Mesenchymal stem cell (in vitro differentiated cells and primary cell): ENCODE measurements around the gene ENTPD2.

Experiments used
- DNase-seq: peaks from one replicate; pipeline ENCODE4 v3.0.0-alpha.2; 2013
- H2AFZ ChIP-seq: one replicate; pipeline ENCODE4 v1.6.1; 2013; ENCODE audit warnings: low read depth, mild to moderate bottlenecking, control low read depth, inconsistent platforms, low read length, moderate library complexity
- H2AK5ac ChIP-seq: 2 replicates; pipeline ENCODE4 v1.6.1; 2013; ENCODE audit warnings: low read length, moderate library complexity, mild to moderate bottlenecking, inconsistent platforms; ENCODE audit not compliant: severe bottlenecking
- H2BK120ac ChIP-seq: one replicate; pipeline ENCODE4 v1.6.1; 2013; ENCODE audit warnings: low read depth, mild to moderate bottlenecking, inconsistent platforms, low read length, moderate library complexity
- H2BK12ac ChIP-seq, 2 experiments: one replicate each; pipeline ENCODE4 v1.6.1; 2013; ENCODE audit warnings: inconsistent platforms in 2 of 2, low read length in 2 of 2, mild to moderate bottlenecking in 2 of 2, moderate library complexity in 2 of 2, control low read depth in 1 of 2
- H2BK15ac ChIP-seq: one replicate; pipeline ENCODE4 v1.6.1; 2013; ENCODE audit warnings: mild to moderate bottlenecking, low read depth, inconsistent platforms; ENCODE audit not compliant: poor library complexity, severe bottlenecking
- H2BK5ac ChIP-seq: 2 replicates; pipeline ENCODE4 v1.6.1; 2013; ENCODE audit warnings: low read depth, mild to moderate bottlenecking, low read length, control low read depth, inconsistent platforms; ENCODE audit not compliant: poor library complexity, severe bottlenecking
- H3K14ac ChIP-seq, 2 experiments: one replicate each; pipeline ENCODE4 v1.6.1; 2013; ENCODE audit warnings: inconsistent platforms in 2 of 2, low read length in 2 of 2, control low read depth in 1 of 2, mild to moderate bottlenecking in 1 of 2, moderate library complexity in 1 of 2
- H3K18ac ChIP-seq, 2 experiments: one replicate each; pipeline ENCODE4 v1.6.1; 2013; ENCODE audit warnings: inconsistent platforms in 2 of 2, low read length in 2 of 2, control low read depth in 1 of 2, low read depth in 1 of 2, mild to moderate bottlenecking in 1 of 2
- H3K23ac ChIP-seq, 2 experiments: one replicate each; pipeline ENCODE4 v1.6.1; 2013; ENCODE audit warnings: inconsistent platforms in 2 of 2, low read length in 2 of 2, mild to moderate bottlenecking in 2 of 2, moderate library complexity in 2 of 2, control low read depth in 1 of 2
- H3K27ac ChIP-seq: 2 replicates; pipeline ENCODE4 v1.5.1; 2013; ENCODE audit warnings: mild to moderate bottlenecking, moderate library complexity, low read length, control low read depth, inconsistent platforms; ENCODE audit not compliant: poor library complexity, severe bottlenecking
- H3K27me3 ChIP-seq, 2 experiments: 2 replicates each; pipeline versions ENCODE4 v1.6.1 to v1.7.0; 2013; ENCODE audit warnings: low read length in 2 of 2, mild to moderate bottlenecking in 2 of 2, moderate library complexity in 2 of 2, control low read depth in 1 of 2, inconsistent platforms in 1 of 2; ENCODE audit not compliant: control insufficient read depth in 1 of 2, insufficient read depth in 1 of 2
- H3K36me3 ChIP-seq, 2 experiments: 2 replicates each; pipeline versions ENCODE4 v1.6.1 to v1.7.0; 2013; ENCODE audit warnings: low read length in 2 of 2, control low read depth in 1 of 2, inconsistent platforms in 1 of 2, low read depth in 1 of 2, mild to moderate bottlenecking in 1 of 2; ENCODE audit not compliant: insufficient read depth in 2 of 2, control insufficient read depth in 1 of 2
- H3K4ac ChIP-seq, 2 experiments: one replicate each; pipeline ENCODE4 v1.6.1; 2013; ENCODE audit warnings: inconsistent platforms in 2 of 2, low read length in 2 of 2, mild to moderate bottlenecking in 2 of 2, moderate library complexity in 2 of 2, control low read depth in 1 of 2, low read depth in 1 of 2
- H3K4me1 ChIP-seq: 2 replicates; pipeline ENCODE4 v1.6.1; 2013; ENCODE audit warnings: low read depth, low read length, control low read depth; ENCODE audit not compliant: control insufficient read depth, insufficient read depth
- H3K4me2 ChIP-seq: 2 replicates; pipeline ENCODE4 v1.6.1; 2013; ENCODE audit warnings: low read length, mild to moderate bottlenecking, inconsistent platforms; ENCODE audit not compliant: poor library complexity, severe bottlenecking
- H3K4me3 ChIP-seq, 2 experiments: 2 replicates each; pipeline versions ENCODE4 v1.5.1 to v1.7.0; 2013; ENCODE audit warnings: low read length in 2 of 2, mild to moderate bottlenecking in 2 of 2, control low read depth in 1 of 2, low read depth in 1 of 2; ENCODE audit not compliant: insufficient read depth in 1 of 2
- H3K79me1 ChIP-seq: replicated peaks from 2 replicates; pipeline ENCODE4 v1.6.1; 2013; ENCODE audit warnings: mild to moderate bottlenecking, control low read depth, low read length, inconsistent platforms; ENCODE audit not compliant: poor library complexity, severe bottlenecking
- H3K9ac ChIP-seq: 2 replicates; pipeline ENCODE4 v1.7.0; 2013; ENCODE audit warnings: mild to moderate bottlenecking, low read length, moderate library complexity
- H3K9me3 ChIP-seq: 2 replicates; pipeline ENCODE4 v1.7.0; 2013; ENCODE audit warnings: mild to moderate bottlenecking, low read length; ENCODE audit not compliant: control insufficient read depth
- H4K8ac ChIP-seq: one replicate; pipeline ENCODE4 v1.6.1; 2013; ENCODE audit warnings: inconsistent platforms, mild to moderate bottlenecking, low read length, moderate library complexity
- H4K91ac ChIP-seq: one replicate; pipeline ENCODE4 v1.6.1; 2013; ENCODE audit warnings: mild to moderate bottlenecking, low read length, inconsistent platforms
- WGBS: methylation state at CpG from one replicate; pipeline ENCODE4 v1.1.7; 2013; ENCODE audit warnings: mixed read lengths; 5-methylcytosine and 5-hydroxymethylcytosine counted together

The ENTPD2 gene

GRCh38 chr9:137070906-137071275, 17.0 kb upstream of the ENTPD2 start:
- no peak overlapping the region for H3K23ac ChIP-seq
- H3K36me3 ChIP-seq: no peaks in the 10 kb centered on the region
- no peak overlapping the region for H3K4ac ChIP-seq
- H2AFZ ChIP-seq: no peak overlapping the region
- H3K27ac ChIP-seq: no peak overlapping the region
- H3K27me3 ChIP-seq: peaks cover 0 to 10% of the 10 kb centered on the region in 2 experiments
- no peak overlapping the region for H2BK120ac ChIP-seq
- no peaks in the 10 kb centered on the region for H3K79me1 ChIP-seq
- H3K4me3 ChIP-seq: peak overlapping the region; percentile 24 to 60
- H3K9ac ChIP-seq: no peak overlapping the region
- peak overlapping the region; percentile 17 to 20 for H2BK12ac ChIP-seq
- peak overlapping the region; percentile 86 for H3K4me2 ChIP-seq
- peaks cover 16% of the 10 kb centered on the region for H3K4me1 ChIP-seq
- no peak overlapping the region for H2BK15ac ChIP-seq
- peak overlapping the region; percentile 14 for H4K91ac ChIP-seq
- H2BK5ac ChIP-seq: no peak overlapping the region
- H3K18ac ChIP-seq: peak overlapping the region in 1 of 2 experiments; percentile 27
- peak overlapping the region; percentile 85 for H4K8ac ChIP-seq
- H2AK5ac ChIP-seq: no peak overlapping the region
- H3K14ac ChIP-seq: no peak overlapping the region
- DNase-seq: peak; percentile 24
- WGBS: 28% methylated on average over 6 of the region's 6 CpGs
- no peaks in the 10 kb centered on the region for H3K9me3 ChIP-seq

- Histone ChIP-seq H3K27me3 (peaks cover 0 to 10% of the 10 kb centered on the region in 2 experiments), H3K79me1 (no peaks in the 10 kb centered on the region), H3K9me3 (no peaks in the 10 kb centered on the region), H3K36me3 (no peaks in the 10 kb centered on the region), H3K14ac (no peak within 1 kb of the TSS), H2AK5ac (no peak within 1 kb of the TSS), H2BK5ac (no peak within 1 kb of the TSS), H4K91ac (peak within 1 kb of the TSS; percentile 14), H2BK15ac (peak within 1 kb of the TSS; percentile 12), H3K4me1 (peaks cover 16% of the 10 kb centered on the region), H2BK12ac (peak within 1 kb of the TSS; percentile 17 to 20), H3K4me3 (peak within 1 kb of the TSS; percentile 58 to 60), H3K27ac (no peak within 1 kb of the TSS), H2AFZ (peak within 1 kb of the TSS; percentile 10), H2BK120ac (no peak within 1 kb of the TSS), H4K8ac (peak within 1 kb of the TSS; percentile 85), H3K9ac (no peak within 1 kb of the TSS), H3K18ac (peak within 1 kb of the TSS in 1 of 2 experiments; percentile 27), H3K4ac (no peak within 1 kb of the TSS), H3K4me2 (peak within 1 kb of the TSS; percentile 86), H3K23ac (peak within 1 kb of the TSS in 1 of 2 experiments; percentile 38)
- WGBS: 0% methylated on average over 30 of the region's 74 CpGs
- peak; percentile 92 for DNase-seq
These were observed 16.5 kb upstream of the ENTPD2 start, which contains the start of gene SAPCD2 for GRCh38 chr9:137070201-137070905. SAPCD2 (minus strand) TSS chr9:137070557; CDS start chr9:137070460, 97 bp downstream.

DNA sequence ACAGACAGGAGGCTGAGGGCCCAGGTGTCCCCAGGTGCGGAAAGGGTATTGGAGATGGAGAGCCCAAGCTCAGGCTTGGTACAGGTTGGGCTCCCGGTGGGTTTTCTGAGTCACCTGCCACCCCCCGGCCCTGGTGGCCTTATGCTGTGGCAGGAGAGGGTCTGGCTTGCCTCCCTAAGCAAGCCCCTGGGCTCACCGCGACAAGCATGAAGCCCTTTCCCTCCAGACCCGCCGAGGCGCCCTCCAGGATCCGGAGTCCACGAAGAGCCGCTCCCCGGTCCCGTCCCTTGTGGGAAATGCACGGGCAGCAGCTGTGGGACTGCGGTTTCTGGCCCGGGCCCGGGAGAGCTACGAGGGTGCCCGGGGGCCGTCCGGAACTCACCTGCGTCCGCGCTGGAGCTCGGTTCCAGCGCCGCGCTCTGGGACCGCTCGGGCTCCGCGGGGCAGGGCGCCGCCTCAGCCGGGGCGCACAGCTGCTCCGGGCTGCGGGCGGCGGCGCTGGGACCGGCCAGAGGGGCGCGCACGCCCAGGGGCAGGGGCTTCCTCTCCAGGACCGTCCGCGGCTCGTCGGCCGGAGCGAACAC, 15.7 kb upstream of the ENTPD2 start:
- Histone ChIP-seq H3K4me3 (no peak overlapping the region), H3K9me3 (no peaks in the 10 kb centered on the region), H3K4me1 (peaks cover 16% of the 10 kb centered on the region), H3K79me1 (no peaks in the 10 kb centered on the region), H3K27ac (no peak overlapping the region), H3K14ac (no peak overlapping the region), H2AFZ (no peak overlapping the region), H2BK120ac (no peak overlapping the region), H3K27me3 (peaks cover 0 to 10% of the 10 kb centered on the region in 2 experiments), H2BK12ac (no peak overlapping the region), H3K36me3 (peaks cover 0 to 4% of the 10 kb centered on the region in 2 experiments), H3K23ac (no peak overlapping the region), H4K8ac (no peak overlapping the region), H3K4me2 (peak overlapping the region; percentile 86), H3K4ac (no peak overlapping the region), H4K91ac (no peak overlapping the region), H3K9ac (no peak overlapping the region), H2AK5ac (no peak overlapping the region), H2BK15ac (no peak overlapping the region), H2BK5ac (no peak overlapping the region), H3K18ac (no peak overlapping the region)
- DNase-seq: no peak
- 12% methylated on average over 35 of the region's 52 CpGs for whole genome bisulfite sequencing
